Measurements from ENCODE around the gene TMEM147. TPM values are rescaled to one million over a fixed set of nuclear protein-coding genes. Genes with fewer than 3 reads are reported as not detected.

Gene TMEM147
- total and polyA plus RNA-seq, 2 of the 13 experiments (the other 11 are each of a cell fraction or from before 2014, with no cell fraction given) = 141 to 176 TPM

DNA sequence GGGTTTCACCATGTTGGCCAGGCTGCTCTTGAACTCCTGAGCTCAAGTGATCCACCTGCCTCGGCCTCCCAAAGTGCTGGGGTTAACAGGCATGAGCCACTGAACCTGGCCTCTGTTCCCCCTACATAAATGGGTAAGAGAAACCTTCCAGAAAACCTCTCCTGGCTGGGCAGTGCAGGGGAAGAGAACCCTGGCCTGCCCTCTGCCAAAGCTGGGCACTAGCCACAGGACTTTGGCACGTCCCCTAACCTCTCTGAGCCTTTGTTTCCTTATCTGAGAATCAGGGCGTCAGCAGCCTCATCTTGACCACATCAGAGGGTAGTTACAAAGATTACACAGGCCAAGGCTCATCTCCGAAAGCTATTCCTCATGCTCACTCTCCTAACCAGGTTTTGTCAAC is 19.6 kb upstream of the TMEM147 start:
- H4K20me1 ChIP-seq (ENCODE audit: insufficient read depth, low read length) = no peaks in the 10 kb centered on the region
- H3K9me3 ChIP-seq (ENCODE audit: low read length) = no peaks in the 10 kb centered on the region
- TF ChIP-seq TEF (CRISPR knock-in tag; IDR thresholded peaks at IDR 0.05) = no peak
- TF ChIP-seq MED1 (CRISPR knock-in tag; IDR thresholded peaks at IDR 0.05) = no peak
- no peak overlapping the region for H3K4me2 ChIP-seq (ENCODE audit: low read depth, low read length)
- DNase-seq (ENCODE audit: low spot score) (no peak), ATAC-seq (no peak), FAIRE-seq (no peak)
- no peak overlapping the region for H3K27ac ChIP-seq (ENCODE audit: extremely low read length, insufficient read depth, low read length)
- intact Hi-C loops (cut with micrococcal nuclease; ENCODE audit: unreplicated experiment) = no loop called here
- ChIA-PET POLR2A (no interaction called here), CTCF (ENCODE audit: low intra/inter-chr PET ratio, low total read pairs) (no interaction called here)
- H3K4me3 ChIP-seq (replicated peaks in 1 of 3; ENCODE audit: insufficient read depth in 1 of 3, low read depth in 2 of 3, low read length in 3 of 3) = no peak overlapping the region
- H3K4me1 ChIP-seq (ENCODE audit: insufficient read depth, low read length) = peaks cover 23% of the 10 kb centered on the region
- no peaks in the 10 kb centered on the region for H3K36me3 ChIP-seq (replicated peaks in 1 of 2; ENCODE audit: control insufficient read depth in 1 of 2, insufficient read depth in 2 of 2, low read length in 2 of 2)
- no TSS peak for BruUV-seq (replicated peaks)
- 5% methylated on average over 4 of the region's 4 CpGs for WGBS (ENCODE audit: low lambda C conversion rate)
- H3K79me2 ChIP-seq (ENCODE audit: insufficient read depth, low read length) = no peaks in the 10 kb centered on the region
- in situ Hi-C loops (cut with HindIII; ENCODE audit: extremely low pct_ligation_motif_present, low pct_unique_long_range_greater_than_20kb) = no loop called here
- no peak overlapping the region for H3K9ac ChIP-seq (ENCODE audit: insufficient read depth, low read depth, low read length)
- peaks cover 8 to 45% of the 10 kb centered on the region in 2 experiments for H3K27me3 ChIP-seq (ENCODE audit: control insufficient read depth in 1 of 2, insufficient read depth in 2 of 2, low read length in 2 of 2)
- H2AFZ ChIP-seq (ENCODE audit: low read length) = no peak overlapping the region

- Histone ChIP-seq H3K9ac (ENCODE audit: insufficient read depth, low read depth, low read length) (no peak within 1 kb of the TSS), H3K4me3 (replicated peaks in 1 of 3; ENCODE audit: insufficient read depth in 1 of 3, low read depth in 2 of 3, low read length in 3 of 3) (no peak within 1 kb of the TSS), H2AFZ (ENCODE audit: low read length) (no peak within 1 kb of the TSS), H3K36me3 (replicated peaks in 1 of 2; ENCODE audit: control insufficient read depth in 1 of 2, insufficient read depth in 2 of 2, low read length in 2 of 2) (no peaks in the 10 kb centered on the region), H4K20me1 (ENCODE audit: insufficient read depth, low read length) (no peaks in the 10 kb centered on the region), H3K4me2 (ENCODE audit: low read depth, low read length) (no peak within 1 kb of the TSS), H3K27ac (ENCODE audit: extremely low read length, insufficient read depth, low read length) (no peak within 1 kb of the TSS), H3K27me3 (ENCODE audit: control insufficient read depth in 1 of 2, insufficient read depth in 2 of 2, low read length in 2 of 2) (peaks cover 10 to 33% of the 10 kb centered on the region in 2 experiments), H3K4me1 (ENCODE audit: insufficient read depth, low read length) (peaks cover 27% of the 10 kb centered on the region), H3K79me2 (ENCODE audit: insufficient read depth, low read length) (no peaks in the 10 kb centered on the region), H3K9me3 (ENCODE audit: low read length) (no peaks in the 10 kb centered on the region)
- POLR2A ChIA-PET = no interaction called here
- BruUV-seq (replicated peaks) = no TSS peak
- WGBS (ENCODE audit: low lambda C conversion rate) = 8% methylated on average over 11 of the region's 11 CpGs
- in situ Hi-C loops (cut with HindIII; ENCODE audit: extremely low pct_ligation_motif_present, low pct_unique_long_range_greater_than_20kb) (no loop called here), intact Hi-C loops (cut with micrococcal nuclease; ENCODE audit: unreplicated experiment) (no loop called here)
- CTCF ChIA-PET (ENCODE audit: low intra/inter-chr PET ratio, low total read pairs) = no interaction called here
- ATAC-seq (no peak), DNase-seq (ENCODE audit: low spot score) (no peak), FAIRE-seq (no peak)
- TF ChIP-seq SALL2 (CRISPR knock-in tag; IDR thresholded peaks at IDR 0.05) = no peak
- TF ChIP-seq, protein P1, sequence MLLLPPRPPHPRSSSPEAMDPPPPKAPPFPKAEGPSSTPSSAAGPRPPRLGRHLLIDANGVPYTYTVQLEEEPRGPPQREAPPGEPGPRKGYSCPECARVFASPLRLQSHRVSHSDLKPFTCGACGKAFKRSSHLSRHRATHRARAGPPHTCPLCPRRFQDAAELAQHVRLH (CRISPR knock-in tag; IDR thresholded peaks at IDR 0.05; ENCODE audit: borderline replicate concordance, low read depth) = no peak
- TF ChIP-seq, protein P2, sequence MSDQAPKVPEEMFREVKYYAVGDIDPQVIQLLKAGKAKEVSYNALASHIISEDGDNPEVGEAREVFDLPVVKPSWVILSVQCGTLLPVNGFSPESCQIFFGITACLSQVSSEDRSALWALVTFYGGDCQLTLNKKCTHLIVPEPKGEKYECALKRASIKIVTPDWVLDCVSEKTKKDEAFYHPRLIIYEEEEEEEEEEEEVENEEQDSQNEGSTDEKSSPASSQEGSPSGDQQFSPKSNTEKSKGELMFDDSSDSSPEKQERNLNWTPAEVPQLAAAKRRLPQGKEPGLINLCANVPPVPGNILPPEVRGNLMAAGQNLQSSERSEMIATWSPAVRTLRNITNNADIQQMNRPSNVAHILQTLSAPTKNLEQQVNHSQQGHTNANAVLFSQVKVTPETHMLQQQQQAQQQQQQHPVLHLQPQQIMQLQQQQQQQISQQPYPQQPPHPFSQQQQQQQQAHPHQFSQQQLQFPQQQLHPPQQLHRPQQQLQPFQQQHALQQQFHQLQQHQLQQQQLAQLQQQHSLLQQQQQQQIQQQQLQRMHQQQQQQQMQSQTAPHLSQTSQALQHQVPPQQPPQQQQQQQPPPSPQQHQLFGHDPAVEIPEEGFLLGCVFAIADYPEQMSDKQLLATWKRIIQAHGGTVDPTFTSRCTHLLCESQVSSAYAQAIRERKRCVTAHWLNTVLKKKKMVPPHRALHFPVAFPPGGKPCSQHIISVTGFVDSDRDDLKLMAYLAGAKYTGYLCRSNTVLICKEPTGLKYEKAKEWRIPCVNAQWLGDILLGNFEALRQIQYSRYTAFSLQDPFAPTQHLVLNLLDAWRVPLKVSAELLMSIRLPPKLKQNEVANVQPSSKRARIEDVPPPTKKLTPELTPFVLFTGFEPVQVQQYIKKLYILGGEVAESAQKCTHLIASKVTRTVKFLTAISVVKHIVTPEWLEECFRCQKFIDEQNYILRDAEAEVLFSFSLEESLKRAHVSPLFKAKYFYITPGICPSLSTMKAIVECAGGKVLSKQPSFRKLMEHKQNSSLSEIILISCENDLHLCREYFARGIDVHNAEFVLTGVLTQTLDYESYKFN (CRISPR knock-in tag; conservative IDR thresholded peaks at IDR 0.05) = no peak
- TF ChIP-seq ZNF615 (CRISPR knock-in tag; IDR thresholded peaks at IDR 0.05; ENCODE audit: borderline replicate concordance) = no peak
- no peak for TF ChIP-seq NR2F1 (CRISPR knock-in tag; IDR thresholded peaks at IDR 0.05)
- no peak for TF ChIP-seq HOXA5 (CRISPR knock-in tag; IDR thresholded peaks at IDR 0.05)
- TF ChIP-seq REPIN1 (CRISPR knock-in tag; IDR thresholded peaks at IDR 0.05; ENCODE audit: borderline replicate concordance, low read depth) = no peak
These were observed 17.0 kb upstream of the TMEM147 start, which contains the start of gene SBSN for GRCh38 chr19:35528218-35529038. TSS of gene SBSN (minus strand) at chr19:35528311. CDS start at chr19:35528281, 30 bp downstream.

All from HepG2 (cell line).